Fibroblast of villous mesenchyme (primary cell): ENCODE measurements around the gene TRA2B. TPM values are rescaled to one million over a fixed set of nuclear protein-coding genes. Genes with fewer than 3 reads are reported as not detected.
"Not testable (repeated sequence)": the region's sequence is repeated elsewhere in the genome, so short reads cannot be mapped to it uniquely, and the experiment has no call there.

Experiments used
- DNase-seq: peaks from one replicate; pipeline ENCODE4 v3.0.0-alpha.2; 2010; ENCODE audit warnings: low read depth
- H3K4me3 ChIP-seq: 2 replicates; pipeline ENCODE4 v1.5.1; 2011; ENCODE audit warnings: low read depth, mild to moderate bottlenecking, low read length
- CTCF ChIP-seq: IDR thresholded peaks from 2 replicates; pipeline ENCODE4 v1.5.1; 2012; ENCODE audit warnings: low read depth, mild to moderate bottlenecking, low read length; ENCODE audit not compliant: insufficient read depth
- total RNA-seq: library from RNA; depleted of rRNA; stranded (reverse); fragments of >200 nt; gene quantifications from 2 replicates; pipeline ENCODE4 v1.2.3, GENCODE V29; 2012

TRA2B gene
- total RNA-seq, 1 donor = 182 TPM

- no peak for TF ChIP-seq CTCF
- no peak overlapping the region for H3K4me3 ChIP-seq
- DNase-seq = no peak
These were observed 17.6 kb downstream of the TRA2B start for GRCh38 chr3:185920184-185920583.

- no peak overlapping the region for H3K4me3 ChIP-seq
- no peak for DNase-seq
- no peak for TF ChIP-seq CTCF
These were observed 21.6 kb downstream of the TRA2B start for GRCh38 chr3:185916042-185916833.

GRCh38 chr3:185915642-185916041 lies 22.2 kb downstream of the TRA2B start:
- no peak for DNase-seq
- no peak overlapping the region for H3K4me3 ChIP-seq
- TF ChIP-seq CTCF = no peak

GRCh38 chr3:185914911-185915629 lies 22.7 kb downstream of the TRA2B start:
- TF ChIP-seq CTCF = no peak
- no peak for DNase-seq
- no peak overlapping the region for H3K4me3 ChIP-seq

- H3K4me3 ChIP-seq = no peak overlapping the region
- DNase-seq = no peak
- TF ChIP-seq CTCF = no peak
These were observed 24.6 kb downstream of the TRA2B start for GRCh38 chr3:185912929-185913901.

- no peak for DNase-seq
- H3K4me3 ChIP-seq = no peak overlapping the region
- no peak for TF ChIP-seq CTCF
These were observed 25.3 kb downstream of the TRA2B start for GRCh38 chr3:185912512-185912911.

- not testable (repeated sequence) for H3K4me3 ChIP-seq
These were observed 26.8 kb downstream of the TRA2B start for GRCh38 chr3:185911076-185911448.

GRCh38 chr3:185910322-185911075 lies 27.3 kb downstream of the TRA2B start:
- not testable (repeated sequence) for DNase-seq, H3K4me3 ChIP-seq

More at GRCh38 chr3:185911076-185911448, 26.8 kb downstream of the TRA2B start:
- not testable (repeated sequence) for DNase-seq

GRCh38 chr3:185909913-185910312 lies 27.9 kb downstream of the TRA2B start:
- not testable (repeated sequence) for H3K4me3 ChIP-seq, DNase-seq
